ENCODE measurements around the gene SCRT2. TPM values are rescaled to one million over a fixed set of nuclear protein-coding genes. Genes with fewer than 3 reads are reported as not detected.

The SCRT2 gene
- total and polyA plus RNA-seq, 9 of the 15 experiments (the other 6 are each of a cell fraction or from before 2014, with no cell fraction given): 0.04 to 0.75 (median 0.13) TPM; not detected in 2

DNA sequence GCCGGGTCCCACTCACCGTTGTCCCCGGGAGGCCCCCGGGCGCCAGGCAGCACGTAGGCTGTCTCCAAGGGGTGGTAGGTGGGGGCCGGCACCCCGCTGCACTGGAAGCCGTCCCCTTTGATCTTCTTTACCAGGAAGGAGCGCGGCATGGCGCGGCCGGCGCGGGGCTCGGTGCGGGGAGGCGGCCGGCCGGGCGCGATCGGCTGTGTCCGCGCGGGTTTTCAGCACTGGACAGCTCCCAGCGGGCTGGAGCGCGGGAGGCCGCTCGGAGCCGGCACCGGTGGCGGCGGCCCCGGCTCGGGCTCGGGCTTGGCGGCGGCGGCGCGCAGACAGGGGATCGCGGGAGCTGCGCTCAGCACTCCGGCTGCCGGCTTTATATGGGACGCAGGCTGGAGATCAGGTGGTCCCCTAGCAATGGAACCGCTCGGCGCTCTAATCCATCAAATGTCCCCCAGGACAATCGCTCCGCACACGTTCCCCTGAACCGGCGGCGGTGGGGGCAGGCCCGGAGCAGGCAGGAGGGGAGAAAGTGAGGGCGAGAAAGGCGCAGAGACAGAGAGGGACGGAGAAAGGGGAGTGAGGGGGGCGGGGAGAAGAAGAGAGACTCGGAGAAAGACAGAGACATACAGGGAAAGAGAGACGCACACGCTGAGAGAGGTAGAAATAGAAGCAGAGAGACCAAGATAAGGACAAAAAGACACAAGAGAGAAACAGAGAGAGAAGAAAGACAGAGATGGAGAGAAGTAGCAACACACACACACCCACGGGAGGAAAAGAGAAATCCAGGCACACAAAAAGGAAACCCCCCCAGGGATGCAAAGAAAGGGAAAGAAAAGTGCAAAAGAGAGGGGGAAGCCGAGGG is at the start of gene SCRT2 (continued):
- TF ChIP-seq, protein P1, sequence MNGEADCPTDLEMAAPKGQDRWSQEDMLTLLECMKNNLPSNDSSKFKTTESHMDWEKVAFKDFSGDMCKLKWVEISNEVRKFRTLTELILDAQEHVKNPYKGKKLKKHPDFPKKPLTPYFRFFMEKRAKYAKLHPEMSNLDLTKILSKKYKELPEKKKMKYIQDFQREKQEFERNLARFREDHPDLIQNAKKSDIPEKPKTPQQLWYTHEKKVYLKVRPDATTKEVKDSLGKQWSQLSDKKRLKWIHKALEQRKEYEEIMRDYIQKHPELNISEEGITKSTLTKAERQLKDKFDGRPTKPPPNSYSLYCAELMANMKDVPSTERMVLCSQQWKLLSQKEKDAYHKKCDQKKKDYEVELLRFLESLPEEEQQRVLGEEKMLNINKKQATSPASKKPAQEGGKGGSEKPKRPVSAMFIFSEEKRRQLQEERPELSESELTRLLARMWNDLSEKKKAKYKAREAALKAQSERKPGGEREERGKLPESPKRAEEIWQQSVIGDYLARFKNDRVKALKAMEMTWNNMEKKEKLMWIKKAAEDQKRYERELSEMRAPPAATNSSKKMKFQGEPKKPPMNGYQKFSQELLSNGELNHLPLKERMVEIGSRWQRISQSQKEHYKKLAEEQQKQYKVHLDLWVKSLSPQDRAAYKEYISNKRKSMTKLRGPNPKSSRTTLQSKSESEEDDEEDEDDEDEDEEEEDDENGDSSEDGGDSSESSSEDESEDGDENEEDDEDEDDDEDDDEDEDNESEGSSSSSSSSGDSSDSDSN (IDR thresholded peaks at IDR 0.05; ENCODE audit: borderline replicate concordance in 1 of 2, low read depth in 2 of 2, low read length in 2 of 2): peak; percentile 98 to 100
- TF ChIP-seq NONO (IDR thresholded peaks at IDR 0.05; ENCODE audit: low read depth in 2 of 2, low read length in 1 of 2) (peak in 1 of 2 experiments; percentile 73; a peak in 1 of 4 replicates), PHF8 (IDR thresholded peaks at IDR 0.05; ENCODE audit: borderline replicate concordance, low read length) (peak; percentile 8; the same call in 1 of the 2 replicates), E2F3 (CRISPR knock-in tag; IDR thresholded peaks at IDR 0.05) (peak; percentile 84; the same call in 1 of the 2 replicates), BRCA1 (IDR thresholded peaks at IDR 0.05) (no peak), BRCA1 (CRISPR knock-in tag; IDR thresholded peaks at IDR 0.05) (peak; percentile 56; the same call in 1 of the 2 replicates), EGR1 (conservative IDR thresholded peaks at IDR 0.05) (0 out of 2 replicates have a peak, but pooled peaks have one; percentile 30), NR3C1 (CRISPR knock-in tag; IDR thresholded peaks at IDR 0.05) (peak; percentile 77; the same call in 1 of the 2 replicates), SAP30 (IDR thresholded peaks at IDR 0.05; ENCODE audit: borderline replicate concordance, insufficient read depth, low read depth, low read length, poor library complexity, severe bottlenecking) (peak; percentile 83), E2F4 (CRISPR knock-in tag; IDR thresholded peaks at IDR 0.05; ENCODE audit: low read depth) (no peak), TCF3 (CRISPR knock-in tag; IDR thresholded peaks at IDR 0.05) (0 out of 2 replicates have a peak, but pooled peaks have one; percentile 23), MAFF (IDR thresholded peaks at IDR 0.05; ENCODE audit: low read length) (no peak), CREB1 (IDR thresholded peaks at IDR 0.05) (no peak), CREB1 (CRISPR knock-in tag; IDR thresholded peaks at IDR 0.05) (0 out of 2 replicates have a peak, but pooled peaks have one; percentile 15), MITF (IDR thresholded peaks at IDR 0.05) (no peak), SAFB (IDR thresholded peaks at IDR 0.05; ENCODE audit: borderline replicate concordance, low read depth, low read length) (peak; percentile 77), ZNF695 (CRISPR knock-in tag; IDR thresholded peaks at IDR 0.05) (no peak), ILK (tag; IDR thresholded peaks at IDR 0.05; ENCODE audit: borderline replicate concordance, low read depth) (no peak), TEAD1 (CRISPR knock-in tag; IDR thresholded peaks at IDR 0.05) (peak in 1 of 2 experiments; percentile 34; a peak in 1 of 4 replicates)
- TF ChIP-seq, protein P2, sequence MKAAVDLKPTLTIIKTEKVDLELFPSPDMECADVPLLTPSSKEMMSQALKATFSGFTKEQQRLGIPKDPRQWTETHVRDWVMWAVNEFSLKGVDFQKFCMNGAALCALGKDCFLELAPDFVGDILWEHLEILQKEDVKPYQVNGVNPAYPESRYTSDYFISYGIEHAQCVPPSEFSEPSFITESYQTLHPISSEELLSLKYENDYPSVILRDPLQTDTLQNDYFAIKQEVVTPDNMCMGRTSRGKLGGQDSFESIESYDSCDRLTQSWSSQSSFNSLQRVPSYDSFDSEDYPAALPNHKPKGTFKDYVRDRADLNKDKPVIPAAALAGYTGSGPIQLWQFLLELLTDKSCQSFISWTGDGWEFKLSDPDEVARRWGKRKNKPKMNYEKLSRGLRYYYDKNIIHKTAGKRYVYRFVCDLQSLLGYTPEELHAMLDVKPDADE (conservative IDR thresholded peaks at IDR 0.05; ENCODE audit: control insufficient read depth, low read depth, low read length): 0 out of 2 replicates have a peak, but pooled peaks have one; percentile 45

All from K562 (cell line).